GM19238 (cell line): ENCODE results near the gene UMAD1.
A peak's percentile ranks its signal among the peaks of the same experiment; 100 is the strongest.

ENCODE experiments used
- DNase-seq: peaks from one replicate; pipeline ENCODE4 v3.0.0; 2011; ENCODE audit warnings: low spot score; ENCODE audit not compliant: insufficient read length

Gene UMAD1

GRCh38 chr7:7688956-7689355 is 48.4 kb downstream of the UMAD1 start:
- no peak for DNase-seq

- no peak for DNase-seq
These were observed 53.3 kb downstream of the UMAD1 start for GRCh38 chr7:7693881-7694280.

- no peak for DNase-seq
These were observed 54.0 kb downstream of the UMAD1 start for GRCh38 chr7:7694542-7694941.

GRCh38 chr7:7695111-7695817 is 54.7 kb downstream of the UMAD1 start:
- no peak for DNase-seq

- DNase-seq, result no peak
These were observed 56.0 kb downstream of the UMAD1 start for GRCh38 chr7:7696458-7697119.

GRCh38 chr7:7698930-7699329 is 58.4 kb downstream of the UMAD1 start:
- no peak for DNase-seq

GRCh38 chr7:7699380-7699779 is 58.8 kb downstream of the UMAD1 start:
- no peak for DNase-seq

GRCh38 chr7:7699970-7700369 is 59.4 kb downstream of the UMAD1 start:
- DNase-seq, result no peak

GRCh38 chr7:7701527-7701926 is 61.0 kb downstream of the UMAD1 start:
- DNase-seq, result no peak

- no peak for DNase-seq
These were observed 62.3 kb downstream of the UMAD1 start for GRCh38 chr7:7702826-7703225.

GRCh38 chr7:7703427-7703826 is 62.9 kb downstream of the UMAD1 start:
- DNase-seq, result no peak

- DNase-seq, result no peak
These were observed 64.3 kb downstream of the UMAD1 start for GRCh38 chr7:7704867-7705266.

- no peak for DNase-seq
These were observed 64.8 kb downstream of the UMAD1 start for GRCh38 chr7:7705318-7705717.

- DNase-seq, result no peak
These were observed 65.6 kb downstream of the UMAD1 start for GRCh38 chr7:7706101-7706511.

GRCh38 chr7:7706556-7707172 is 66.1 kb downstream of the UMAD1 start:
- no peak for DNase-seq

GRCh38 chr7:7707246-7707645 is 66.7 kb downstream of the UMAD1 start:
- DNase-seq, result no peak

GRCh38 chr7:7707806-7708205 is 67.3 kb downstream of the UMAD1 start:
- DNase-seq, result no peak

GRCh38 chr7:7709291-7709690 is 68.7 kb downstream of the UMAD1 start:
- no peak for DNase-seq

GRCh38 chr7:7710469-7710868 is 69.9 kb downstream of the UMAD1 start:
- DNase-seq, result no peak

GRCh38 chr7:7713730-7714129 is 73.2 kb downstream of the UMAD1 start:
- DNase-seq, result no peak

GRCh38 chr7:7718492-7718891 is 77.9 kb downstream of the UMAD1 start, which contains the start of gene RPA3:
TSS of gene RPA3 (minus strand) at chr7:7718607. CDS start at chr7:7640418, 78,189 bp downstream.
- DNase-seq, result no peak

GRCh38 chr7:7719236-7719635 is 78.7 kb downstream of the UMAD1 start:
- peak; percentile 35 for DNase-seq

GRCh38 chr7:7720193-7720592 is 79.6 kb downstream of the UMAD1 start:
- DNase-seq, result no peak
